Trophoblast cell (in vitro differentiated cells and primary cell): ENCODE data around the gene C12orf76.

Experiments
- DNase-seq, 2 donors: peaks; one replicate each; pipeline ENCODE4 v3.0.0-alpha.2; 2016
- H2AFZ ChIP-seq: 2 replicates; pipeline ENCODE4 v1.6.1; 2013; ENCODE audit warnings: low read length, moderate library complexity, mild to moderate bottlenecking; ENCODE audit not compliant: insufficient read depth, poor library complexity
- H2AK5ac ChIP-seq: 2 replicates; pipeline ENCODE4 v1.6.1; 2013; ENCODE audit warnings: mild to moderate bottlenecking, low read length
- H2BK120ac ChIP-seq: 2 replicates; pipeline ENCODE4 v1.6.1; 2013; ENCODE audit warnings: low read length, mild to moderate bottlenecking, moderate library complexity; ENCODE audit not compliant: insufficient read depth, poor library complexity
- H2BK12ac ChIP-seq: 2 replicates; pipeline ENCODE4 v1.6.1; 2013; ENCODE audit warnings: mild to moderate bottlenecking, low read length, moderate library complexity
- H2BK5ac ChIP-seq: 2 replicates; pipeline ENCODE4 v1.6.1; 2013; ENCODE audit warnings: low read length, low read depth, moderate library complexity, mild to moderate bottlenecking; ENCODE audit not compliant: poor library complexity
- H3K14ac ChIP-seq: 2 replicates; pipeline ENCODE4 v1.6.1; 2013; ENCODE audit warnings: mild to moderate bottlenecking, low read length
- H3K18ac ChIP-seq: 2 replicates; pipeline ENCODE4 v1.6.1; 2013; ENCODE audit warnings: mild to moderate bottlenecking, low read length
- H3K23ac ChIP-seq: 2 replicates; pipeline ENCODE4 v1.6.1; 2013; ENCODE audit warnings: low read length
- H3K27ac ChIP-seq: 2 replicates; pipeline ENCODE4 v1.5.1; 2013; ENCODE audit warnings: low read depth, mild to moderate bottlenecking, inconsistent platforms, low read length, moderate library complexity
- H3K27me3 ChIP-seq: 2 replicates; pipeline ENCODE4 v1.6.1; 2013; ENCODE audit warnings: inconsistent platforms, mild to moderate bottlenecking, low read length, moderate library complexity; ENCODE audit not compliant: insufficient read depth
- H3K36me3 ChIP-seq, 2 experiments: 1 replicate in 1 of 2; 2 replicates in 1 of 2; pipeline ENCODE4 v1.6.1; 2013; ENCODE audit warnings: low read length in 2 of 2, mild to moderate bottlenecking in 2 of 2, moderate library complexity in 1 of 2; ENCODE audit not compliant: insufficient read depth in 2 of 2, control insufficient read depth in 1 of 2
- H3K4ac ChIP-seq: 2 replicates; pipeline ENCODE4 v1.6.1; 2013; ENCODE audit warnings: low read depth, mild to moderate bottlenecking, low read length, moderate library complexity
- H3K4me1 ChIP-seq, 2 experiments: 1 replicate in 1 of 2; 2 replicates in 1 of 2; pipeline ENCODE4 v1.6.1; 2013; ENCODE audit warnings: low read length in 2 of 2, mild to moderate bottlenecking in 2 of 2, moderate library complexity in 1 of 2; ENCODE audit not compliant: insufficient read depth in 2 of 2, control insufficient read depth in 1 of 2
- H3K4me2 ChIP-seq: 2 replicates; pipeline ENCODE4 v1.6.1; 2013; ENCODE audit warnings: inconsistent platforms, mild to moderate bottlenecking, low read length, moderate library complexity
- H3K4me3 ChIP-seq: 2 replicates; pipeline ENCODE4 v1.5.1; 2013; ENCODE audit warnings: mild to moderate bottlenecking, low read depth, low read length, inconsistent platforms
- H3K79me1 ChIP-seq: one replicate; pipeline ENCODE4 v1.6.1; 2013; ENCODE audit warnings: low read length
- H3K79me2 ChIP-seq: 2 replicates; pipeline ENCODE4 v1.6.1; 2013; ENCODE audit warnings: low read length, mild to moderate bottlenecking; ENCODE audit not compliant: control insufficient read depth, insufficient read depth, poor library complexity
- H3K9ac ChIP-seq: 2 replicates; pipeline ENCODE4 v1.6.1; 2013; ENCODE audit warnings: mild to moderate bottlenecking, low read length
- H3K9me3 ChIP-seq: 2 replicates; pipeline ENCODE4 v1.6.1; 2013; ENCODE audit warnings: low read depth, mild to moderate bottlenecking, control low read depth, inconsistent platforms, low read length; ENCODE audit not compliant: insufficient read depth
- H4K12ac ChIP-seq: 2 replicates; pipeline ENCODE4 v1.6.1; 2013; ENCODE audit warnings: low read depth, mild to moderate bottlenecking, low read length, moderate library complexity
- H4K8ac ChIP-seq: 2 replicates; pipeline ENCODE4 v1.6.1; 2013; ENCODE audit warnings: low read depth, mild to moderate bottlenecking, low read length, moderate library complexity
- H4K91ac ChIP-seq: one replicate; pipeline ENCODE4 v1.6.1; 2013; ENCODE audit warnings: low read depth, mild to moderate bottlenecking, low read length, moderate library complexity
- WGBS: extraction: QIAGEN DNeasy Blood & Tissue Kit; methylation state at CpG from one replicate; pipeline ENCODE4 v1.1.7; 2013; ENCODE audit warnings: missing lambda C conversion rate; ENCODE audit not compliant: insufficient read length, insufficient coverage; ENCODE audit errors: extremely low coverage; 5-methylcytosine and 5-hydroxymethylcytosine counted together

Gene C12orf76

DNA sequence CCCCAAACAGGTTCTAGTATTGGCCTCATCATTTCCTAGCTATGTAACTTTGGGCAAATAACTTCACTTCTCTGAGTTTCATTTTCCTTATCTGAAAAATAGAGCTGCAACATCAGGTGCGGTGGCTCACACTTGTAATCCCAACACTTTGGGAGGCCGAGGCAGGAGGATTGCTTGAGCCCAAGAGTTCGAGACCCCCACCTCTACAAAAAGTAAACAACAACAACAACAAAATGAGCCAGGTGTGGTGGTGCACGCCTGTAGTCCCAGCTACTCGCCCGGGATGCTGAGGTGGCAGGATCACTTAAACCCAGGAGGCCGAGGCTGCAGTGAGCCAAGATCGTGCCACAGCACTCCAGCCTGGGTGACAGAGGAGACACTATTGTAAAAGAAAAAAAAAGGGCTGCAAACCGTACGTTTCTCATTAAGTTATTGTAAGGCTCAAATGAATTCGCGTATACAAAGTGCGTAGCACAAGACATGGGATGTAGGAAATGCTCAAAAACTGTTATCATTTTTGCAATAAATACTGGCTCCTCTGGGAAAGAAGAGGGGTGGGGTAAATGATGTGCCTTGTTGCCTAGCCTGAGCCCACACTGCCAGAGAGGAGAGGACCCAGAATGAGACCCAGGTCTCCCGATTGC lies 903 bp downstream of the C12orf76 start:
- Histone ChIP-seq H3K4me2 (peak overlapping the region; percentile 63), H3K9ac (no peak overlapping the region), H2BK12ac (no peak overlapping the region), H2AFZ (no peak overlapping the region), H3K14ac (no peak overlapping the region), H3K79me2 (peaks cover 2% of the 10 kb centered on the region), H3K23ac (no peak overlapping the region), H4K8ac (no peak overlapping the region), H3K9me3 (no peaks in the 10 kb centered on the region), H2BK5ac (no peak overlapping the region), H4K91ac (no peak overlapping the region), H3K4me1 (no peaks in the 10 kb centered on the region), H2AK5ac (no peak overlapping the region), H2BK120ac (no peak overlapping the region), H3K4me3 (no peak overlapping the region), H3K79me1 (peaks cover 3% of the 10 kb centered on the region), H4K12ac (no peak overlapping the region), H3K4ac (no peak overlapping the region), H3K27ac (no peak overlapping the region), H3K36me3 (no peaks in the 10 kb centered on the region), H3K18ac (no peak overlapping the region), H3K27me3 (no peaks in the 10 kb centered on the region)
- WGBS: no CpG with 5 or more reads among the region's 14 CpGs
- no peak for DNase-seq

DNA sequence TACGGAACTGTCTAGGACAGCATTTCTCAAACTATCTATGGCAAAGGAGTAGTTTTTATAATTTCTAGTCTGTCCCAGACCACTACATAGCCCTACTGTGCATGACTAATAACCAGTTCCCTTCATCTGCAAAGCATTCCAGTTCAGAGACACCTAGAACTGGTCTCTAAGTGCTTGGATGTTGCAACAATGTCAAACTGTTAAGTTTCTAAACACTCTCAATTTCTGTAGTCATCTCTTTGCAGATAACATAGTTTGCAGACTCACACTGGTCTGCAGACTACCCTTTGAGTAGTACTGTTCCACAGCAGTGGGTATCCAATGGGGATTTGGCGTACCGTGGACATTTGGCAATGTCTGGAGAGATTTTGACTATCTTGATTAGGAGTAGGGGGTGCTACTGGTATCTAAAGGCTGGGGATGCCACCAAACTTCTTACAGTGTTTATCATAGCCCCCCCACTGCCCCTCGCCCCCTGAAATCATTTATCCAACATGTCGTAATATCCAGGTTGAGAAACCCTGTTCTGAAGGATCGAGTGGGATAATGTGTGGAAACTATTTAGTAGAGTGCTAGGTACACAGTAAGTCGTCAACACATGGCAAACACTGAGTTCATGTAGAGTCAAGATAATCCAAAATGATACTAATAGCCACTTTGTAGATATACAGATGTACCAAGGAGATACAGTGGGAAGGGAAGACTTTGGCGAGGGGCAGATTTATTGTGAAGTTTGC lies 1.7 kb downstream of the C12orf76 start:
- Histone ChIP-seq H3K79me1 (peaks cover 3% of the 10 kb centered on the region), H3K36me3 (peaks cover 0 to 4% of the 10 kb centered on the region in 2 experiments), H2BK5ac (no peak overlapping the region), H3K4me1 (no peaks in the 10 kb centered on the region), H2BK120ac (no peak overlapping the region), H3K4me3 (no peak overlapping the region), H4K91ac (no peak overlapping the region), H3K27ac (no peak overlapping the region), H2AK5ac (no peak overlapping the region), H3K4me2 (no peak overlapping the region), H2AFZ (no peak overlapping the region), H4K12ac (no peak overlapping the region), H4K8ac (no peak overlapping the region), H3K9ac (no peak overlapping the region), H3K4ac (no peak overlapping the region), H3K23ac (no peak overlapping the region), H3K79me2 (peaks cover 2% of the 10 kb centered on the region), H3K18ac (no peak overlapping the region), H3K9me3 (no peaks in the 10 kb centered on the region), H3K14ac (no peak overlapping the region), H2BK12ac (no peak overlapping the region), H3K27me3 (no peaks in the 10 kb centered on the region)
- no CpG with 5 or more reads among the region's 8 CpGs for WGBS
- DNase-seq: peak in 1 of 2 donors; percentile 52

DNA sequence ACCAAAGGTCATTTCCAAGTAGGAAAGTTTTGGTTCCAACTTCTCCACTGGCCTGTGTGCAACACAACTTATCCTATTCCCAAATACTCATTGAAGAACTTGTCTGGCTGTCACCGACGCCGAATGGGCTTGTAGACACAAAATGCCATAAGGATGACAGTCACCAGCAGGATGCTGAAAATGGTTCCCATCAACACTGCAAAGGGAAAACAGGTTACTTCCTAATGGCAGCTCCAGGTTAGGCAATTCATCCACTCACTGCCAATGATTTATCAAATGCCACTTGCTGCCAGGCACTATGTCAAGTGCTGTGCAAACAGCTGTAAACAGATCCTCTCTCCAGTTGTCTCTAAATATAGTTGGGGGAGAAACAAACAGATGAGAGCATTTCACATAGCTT lies 6.1 kb downstream of the C12orf76 start:
- Histone ChIP-seq H3K27ac (no peak overlapping the region), H3K36me3 (peaks cover 4 to 11% of the 10 kb centered on the region in 2 experiments)
- WGBS: no CpG with 5 or more reads among the region's 3 CpGs

DNA sequence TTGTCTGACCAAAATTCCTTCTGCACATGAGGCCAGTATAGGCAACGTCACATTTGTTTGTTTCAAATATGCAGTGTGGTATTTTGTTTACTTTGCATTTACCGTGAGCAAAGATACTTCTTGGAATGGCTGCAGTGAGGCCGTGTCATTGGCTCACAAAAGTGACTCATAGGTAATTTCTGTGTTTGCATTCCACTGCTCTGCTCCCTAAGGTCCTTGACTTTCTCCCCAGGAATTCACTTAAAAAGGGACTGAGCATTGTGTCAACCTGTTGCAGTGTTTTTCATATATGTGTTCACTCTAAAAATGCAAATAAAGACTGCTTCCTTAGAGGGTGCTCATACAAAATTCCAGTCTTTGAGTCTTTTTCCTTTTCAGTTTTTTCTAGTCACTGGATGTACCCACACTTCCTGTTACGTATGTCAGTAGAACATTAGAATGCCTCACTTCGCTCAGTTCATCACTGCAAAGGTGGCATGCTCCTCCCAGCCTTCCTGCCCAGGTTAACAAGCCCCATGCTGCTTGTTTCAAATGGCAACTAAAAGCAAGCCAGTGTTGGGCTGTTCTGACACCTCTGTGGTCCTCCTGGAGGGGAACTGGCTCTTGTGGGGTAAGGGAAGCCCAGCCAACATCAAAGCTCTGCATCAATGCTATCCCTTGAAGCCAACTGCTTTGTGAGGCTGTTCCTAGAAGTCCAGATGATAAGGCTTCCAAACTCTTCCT lies 9.1 kb downstream of the C12orf76 start:
- no CpG with 5 or more reads among the region's 5 CpGs for WGBS
- Histone ChIP-seq H3K4ac (no peak overlapping the region), H4K8ac (no peak overlapping the region)

More for the DNA sequence above, 6.1 kb downstream of the C12orf76 start:
- Histone ChIP-seq H3K18ac (no peak overlapping the region), H2AFZ (no peak overlapping the region), H2AK5ac (no peak overlapping the region), H3K79me1 (peaks cover 2% of the 10 kb centered on the region), H3K79me2 (no peaks in the 10 kb centered on the region), H4K12ac (no peak overlapping the region), H4K91ac (no peak overlapping the region), H3K9ac (no peak overlapping the region), H3K14ac (no peak overlapping the region), H3K4me3 (no peak overlapping the region), H2BK5ac (no peak overlapping the region), H2BK12ac (no peak overlapping the region), H4K8ac (no peak overlapping the region), H3K9me3 (no peaks in the 10 kb centered on the region), H3K27me3 (no peaks in the 10 kb centered on the region), H3K4me2 (no peak overlapping the region), H2BK120ac (no peak overlapping the region), H3K4me1 (peaks cover 6% of the 10 kb centered on the region in 2 experiments), H3K4ac (no peak overlapping the region), H3K23ac (no peak overlapping the region)
- DNase-seq: peak; percentile 46 to 52

More for the DNA sequence above, 9.1 kb downstream of the C12orf76 start:
- H2AFZ ChIP-seq: no peak overlapping the region
- H3K27ac ChIP-seq: peak overlapping the region; percentile 60
- peaks cover 6% of the 10 kb centered on the region in 2 experiments for H3K4me1 ChIP-seq
- H4K91ac ChIP-seq: peak overlapping the region; percentile 50
- H3K79me1 ChIP-seq: peaks cover 2% of the 10 kb centered on the region
- peak overlapping the region; percentile 36 for H2BK12ac ChIP-seq
- H3K14ac ChIP-seq: no peak overlapping the region
- H2BK5ac ChIP-seq: peak overlapping the region; percentile 14
- peaks cover 9 to 22% of the 10 kb centered on the region in 2 experiments for H3K36me3 ChIP-seq
- peak; percentile 73 to 87 for DNase-seq
- peak overlapping the region; percentile 40 for H4K12ac ChIP-seq
- H3K9me3 ChIP-seq: no peaks in the 10 kb centered on the region
- peak overlapping the region; percentile 77 for H3K18ac ChIP-seq
- peak overlapping the region; percentile 1 for H3K4me2 ChIP-seq
- H3K27me3 ChIP-seq: no peaks in the 10 kb centered on the region
- no peak overlapping the region for H2AK5ac ChIP-seq
- H2BK120ac ChIP-seq: peak overlapping the region; percentile 68
- H3K23ac ChIP-seq: no peak overlapping the region
- H3K4me3 ChIP-seq: no peak overlapping the region
- no peaks in the 10 kb centered on the region for H3K79me2 ChIP-seq
- H3K9ac ChIP-seq: no peak overlapping the region
